Activated T-cell treated with anti-CD3 and anti-CD28 coated beads, Interleukin-2, amount 50 U/mL, for 24 hours (primary cell): Measurements from ENCODE around the gene DYNLT2.

ENCODE experiments used
- DNase-seq: peaks from one replicate; pipeline ENCODE4 v3.0.0-alpha.2; 2020
- H3K27ac Mint-ChIP-seq: 2 replicates; pipeline ENCODE4 v1.8.0; 2020; ENCODE audit warnings: mild to moderate bottlenecking, mixed read lengths
- H3K27me3 Mint-ChIP-seq: 2 replicates; pipeline ENCODE4 v1.8.0; 2020; ENCODE audit warnings: mixed read lengths
- H3K36me3 Mint-ChIP-seq: 2 replicates; pipeline ENCODE4 v1.8.0; 2020; ENCODE audit warnings: low read depth, mixed read lengths
- H3K4me1 Mint-ChIP-seq: 2 replicates; pipeline ENCODE4 v1.8.0; 2020; ENCODE audit warnings: low read depth, mixed read lengths
- H3K4me3 Mint-ChIP-seq: 2 replicates; pipeline ENCODE4 v1.8.0; 2020; ENCODE audit warnings: mild to moderate bottlenecking, moderate library complexity, mixed read lengths
- H3K9me3 Mint-ChIP-seq: 2 replicates; pipeline ENCODE4 v1.8.0; 2020; ENCODE audit warnings: mixed read lengths

The DYNLT2 gene

GRCh38 chr6:169738204-169738975, 13.0 kb downstream of the DYNLT2 start:
- Mint-ChIP-seq H3K27ac (no peak overlapping the region), H3K27me3 (peaks cover 22% of the 10 kb centered on the region), H3K4me1 (peaks cover 5% of the 10 kb centered on the region), H3K4me3 (no peak overlapping the region), H3K36me3 (no peaks in the 10 kb centered on the region), H3K9me3 (no peaks in the 10 kb centered on the region)
- DNase-seq = no peak

GRCh38 chr6:169729961-169730360, 21.4 kb downstream of the DYNLT2 start:
- DNase-seq = no peak
- Mint-ChIP-seq H3K4me3 (no peak overlapping the region), H3K9me3 (no peaks in the 10 kb centered on the region), H3K27me3 (peaks cover 7% of the 10 kb centered on the region), H3K27ac (no peak overlapping the region), H3K36me3 (peaks cover 7% of the 10 kb centered on the region), H3K4me1 (peaks cover 15% of the 10 kb centered on the region)

- Mint-ChIP-seq H3K9me3 (no peaks in the 10 kb centered on the region), H3K27ac (no peak overlapping the region), H3K4me3 (no peak overlapping the region), H3K27me3 (no peaks in the 10 kb centered on the region), H3K4me1 (peaks cover 19% of the 10 kb centered on the region), H3K36me3 (peaks cover 17% of the 10 kb centered on the region)
- DNase-seq = no peak
These were observed 24.4 kb downstream of the DYNLT2 start for GRCh38 chr6:169726963-169727362.

- peaks cover 26% of the 10 kb centered on the region for H3K4me1 Mint-ChIP-seq
- peak overlapping the region; percentile 92 for H3K27ac Mint-ChIP-seq
- no peaks in the 10 kb centered on the region for H3K27me3 Mint-ChIP-seq
- DNase-seq = no peak
- H3K36me3 Mint-ChIP-seq = peaks cover 19% of the 10 kb centered on the region
- H3K9me3 Mint-ChIP-seq = no peaks in the 10 kb centered on the region
- peak overlapping the region; percentile 84 for H3K4me3 Mint-ChIP-seq
These were observed 25.3 kb downstream of the DYNLT2 start for GRCh38 chr6:169726049-169726400.

GRCh38 chr6:169725125-169726048, 26.0 kb downstream of the DYNLT2 start:
- Mint-ChIP-seq H3K9me3 (no peaks in the 10 kb centered on the region), H3K27me3 (no peaks in the 10 kb centered on the region), H3K4me1 (peaks cover 30% of the 10 kb centered on the region), H3K4me3 (peak overlapping the region; percentile 84), H3K27ac (peak overlapping the region; percentile 92), H3K36me3 (peaks cover 20% of the 10 kb centered on the region)
- peak; percentile 56 for DNase-seq

- Mint-ChIP-seq H3K27me3 (no peaks in the 10 kb centered on the region), H3K36me3 (peaks cover 27% of the 10 kb centered on the region), H3K9me3 (no peaks in the 10 kb centered on the region), H3K27ac (peak within 1 kb of the TSS; percentile 94), H3K4me1 (peaks cover 37% of the 10 kb centered on the region), H3K4me3 (peak within 1 kb of the TSS; percentile 88)
- DNase-seq = peak; percentile 85
These were observed 26.8 kb downstream of the DYNLT2 start, which contains the start of gene PHF10 for GRCh38 chr6:169724494-169725124. PHF10 (minus strand) TSS chr6:169724500; CDS start chr6:169723931, 569 bp downstream.

- Mint-ChIP-seq H3K9me3 (no peaks in the 10 kb centered on the region), H3K4me3 (peak overlapping the region; percentile 74), H3K27ac (peak overlapping the region; percentile 76), H3K27me3 (no peaks in the 10 kb centered on the region), H3K36me3 (peaks cover 33% of the 10 kb centered on the region), H3K4me1 (peaks cover 43% of the 10 kb centered on the region)
- DNase-seq = no peak
These were observed 27.3 kb downstream of the DYNLT2 start for GRCh38 chr6:169723991-169724493.

GRCh38 chr6:169723200-169723909, 28.0 kb downstream of the DYNLT2 start:
- Mint-ChIP-seq H3K27me3 (no peaks in the 10 kb centered on the region), H3K9me3 (no peaks in the 10 kb centered on the region), H3K36me3 (peaks cover 37% of the 10 kb centered on the region), H3K4me3 (peak overlapping the region; percentile 88), H3K4me1 (peaks cover 45% of the 10 kb centered on the region), H3K27ac (peak overlapping the region; percentile 94)
- peak; percentile 83 for DNase-seq

GRCh38 chr6:169722362-169723199, 28.8 kb downstream of the DYNLT2 start:
- DNase-seq = peak; percentile 58
- Mint-ChIP-seq H3K36me3 (peaks cover 44% of the 10 kb centered on the region), H3K4me1 (peaks cover 43% of the 10 kb centered on the region)

GRCh38 chr6:169720207-169720855, 31.0 kb downstream of the DYNLT2 start:
- H3K9me3 Mint-ChIP-seq = no peaks in the 10 kb centered on the region
- peaks cover 62% of the 10 kb centered on the region for H3K36me3 Mint-ChIP-seq
- H3K4me1 Mint-ChIP-seq = peaks cover 35% of the 10 kb centered on the region
- H3K4me3 Mint-ChIP-seq = no peak overlapping the region
- no peaks in the 10 kb centered on the region for H3K27me3 Mint-ChIP-seq
- peak overlapping the region; percentile 56 for H3K27ac Mint-ChIP-seq
- no peak for DNase-seq

More at GRCh38 chr6:169722362-169723199, 28.8 kb downstream of the DYNLT2 start:
- Mint-ChIP-seq H3K27me3 (no peaks in the 10 kb centered on the region), H3K9me3 (no peaks in the 10 kb centered on the region), H3K27ac (peak overlapping the region; percentile 94), H3K4me3 (peak overlapping the region; percentile 88)

- no peak for DNase-seq
- peak overlapping the region; percentile 26 for H3K27ac Mint-ChIP-seq
- H3K9me3 Mint-ChIP-seq = no peaks in the 10 kb centered on the region
- H3K27me3 Mint-ChIP-seq = no peaks in the 10 kb centered on the region
- peaks cover 70% of the 10 kb centered on the region for H3K36me3 Mint-ChIP-seq
- peaks cover 37% of the 10 kb centered on the region for H3K4me1 Mint-ChIP-seq
- H3K4me3 Mint-ChIP-seq = no peak overlapping the region
These were observed 32.3 kb downstream of the DYNLT2 start for GRCh38 chr6:169719117-169719516.

GRCh38 chr6:169714595-169714994, 36.8 kb downstream of the DYNLT2 start:
- Mint-ChIP-seq H3K27me3 (no peaks in the 10 kb centered on the region), H3K27ac (peak overlapping the region; percentile 27), H3K4me3 (no peak overlapping the region), H3K36me3 (peaks cover 91% of the 10 kb centered on the region), H3K4me1 (peaks cover 27% of the 10 kb centered on the region), H3K9me3 (no peaks in the 10 kb centered on the region)
- no peak for DNase-seq

- Mint-ChIP-seq H3K9me3 (no peaks in the 10 kb centered on the region), H3K36me3 (peaks cover 91% of the 10 kb centered on the region), H3K27ac (peak overlapping the region; percentile 27), H3K4me1 (peaks cover 27% of the 10 kb centered on the region), H3K27me3 (no peaks in the 10 kb centered on the region), H3K4me3 (no peak overlapping the region)
- no peak for DNase-seq
These were observed 37.2 kb downstream of the DYNLT2 start for GRCh38 chr6:169714178-169714577.
